ENCODE measurements around the gene XYLT2. TPM values are rescaled to one million over a fixed set of nuclear protein-coding genes. Genes with fewer than 3 reads are reported as not detected.

The XYLT2 gene
- total RNA-seq, 2 donors from 2014 or later, result 18.1 to 21.9 TPM

DNA sequence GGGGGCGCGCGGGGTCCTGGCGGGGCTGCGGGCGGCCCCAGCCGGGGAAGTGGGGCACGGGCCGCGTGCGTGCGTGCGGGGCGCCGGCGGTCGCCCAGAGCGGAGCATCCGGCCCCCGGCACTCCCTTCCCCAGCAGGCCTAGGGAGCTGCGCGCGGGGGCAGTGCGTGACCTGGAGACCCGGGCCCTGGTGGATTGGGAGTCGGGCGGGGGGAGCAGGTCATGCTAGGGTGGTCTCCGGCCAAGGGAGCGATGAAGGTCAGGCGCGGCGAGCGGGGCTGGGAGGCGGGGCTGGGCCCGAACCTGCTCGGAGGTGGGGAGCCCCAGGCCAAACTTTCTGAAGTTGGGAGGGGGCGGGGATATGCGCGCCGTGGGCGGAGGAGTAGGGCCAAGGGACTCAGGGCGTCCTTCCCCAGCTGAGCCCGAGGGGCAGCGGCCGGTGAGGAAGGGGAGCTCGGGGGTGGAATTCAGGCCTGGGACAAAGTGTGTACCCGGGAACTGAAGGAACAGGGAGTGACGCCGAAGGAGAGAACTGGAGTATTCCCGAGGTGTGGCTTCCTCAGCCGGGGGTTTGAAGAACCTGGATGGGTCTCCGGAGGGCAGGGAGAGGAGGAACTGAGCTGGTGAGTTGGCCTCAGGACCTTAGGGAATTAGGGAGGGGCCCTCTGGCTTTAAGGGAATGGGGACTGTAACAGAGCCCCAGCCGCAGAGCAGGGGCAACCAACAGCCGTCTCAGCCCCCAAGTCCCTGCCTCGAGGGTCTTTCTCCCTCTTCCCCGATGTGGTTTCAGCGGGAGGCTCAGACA, 589 bp downstream of the XYLT2 start:
- intact Hi-C loops (cut with DNase I), result no loop called here
- peak; percentile 83 for DNase-seq (ENCODE audit: low spot score)

DNA sequence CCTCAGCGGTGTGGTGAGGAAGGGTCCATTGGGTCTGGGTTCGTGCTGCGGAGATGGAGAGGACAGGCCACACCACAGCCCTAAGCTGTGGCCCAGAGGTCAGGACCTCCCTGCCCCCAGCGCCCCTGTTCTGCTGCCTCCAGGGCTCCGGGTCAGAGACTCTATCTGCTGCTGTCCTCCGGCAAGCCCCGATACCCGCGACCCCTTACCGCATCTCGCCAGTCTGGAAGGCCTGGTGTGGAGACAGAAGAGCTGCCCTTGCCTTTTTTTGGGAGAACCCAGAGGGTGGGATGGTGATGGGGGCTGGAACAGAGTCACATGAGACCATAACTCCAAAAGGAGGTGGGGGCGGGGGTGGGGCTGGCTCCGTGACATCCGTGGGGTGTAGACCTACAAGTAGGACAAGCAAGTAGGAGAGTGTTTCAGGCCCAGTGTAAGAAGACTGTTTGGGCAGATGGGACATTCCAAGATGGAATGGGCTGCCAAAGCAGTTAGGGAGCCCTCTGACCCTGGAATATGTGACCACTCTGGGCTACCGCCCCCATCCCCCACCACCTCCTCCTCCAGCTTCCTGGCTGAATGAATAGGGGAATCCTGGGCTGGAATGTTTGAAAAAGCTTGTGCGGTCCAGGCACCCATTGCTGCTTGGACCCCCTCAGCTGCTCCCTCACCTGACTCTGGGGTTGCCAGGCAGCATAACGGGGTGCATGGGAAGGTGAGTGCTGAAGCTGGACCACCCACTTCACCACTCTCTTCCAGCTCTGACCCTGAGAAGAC, 1.4 kb downstream of the XYLT2 start:
- peak; percentile 81 for DNase-seq (ENCODE audit: low spot score)
- intact Hi-C loops (cut with DNase I), result no loop called here

GRCh38 chr17:50347894-50348291, 2.0 kb downstream of the XYLT2 start:
- intact Hi-C loops (cut with DNase I), result no loop called here

DNA sequence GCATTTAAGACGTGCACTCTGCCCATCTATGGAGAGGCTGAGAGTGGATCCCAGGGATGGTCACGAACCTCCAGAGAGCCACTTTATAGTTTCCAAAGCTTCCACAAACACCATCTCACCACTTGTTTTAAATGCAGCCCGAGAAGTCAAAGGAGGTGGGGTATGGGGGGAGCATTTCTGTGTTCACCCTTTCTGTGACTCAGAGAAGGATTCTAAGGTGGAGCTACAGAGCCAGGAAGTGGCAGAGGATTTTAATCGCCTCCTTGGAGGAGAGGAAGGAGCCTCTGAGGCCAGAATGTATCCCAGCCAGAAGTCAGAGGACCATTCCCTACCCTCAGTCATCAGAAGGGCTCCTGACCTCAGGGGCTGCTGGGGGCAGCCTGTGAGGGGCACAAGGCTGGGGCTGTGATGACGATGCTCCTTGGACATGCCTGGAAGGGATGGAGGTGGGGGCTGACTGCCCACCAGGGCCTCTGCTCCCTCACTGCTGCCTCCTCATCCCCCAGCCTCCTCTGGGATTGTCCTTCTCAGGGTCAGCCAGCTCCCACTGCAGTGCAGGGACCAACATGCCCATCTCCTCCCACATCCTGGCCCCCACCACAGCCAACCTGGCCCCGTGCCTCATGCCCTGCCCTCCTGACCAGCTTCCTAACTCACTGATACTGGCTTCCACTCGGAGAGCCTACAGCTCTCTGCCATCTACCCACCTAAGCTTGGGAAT, 2.8 kb downstream of the XYLT2 start:
- intact Hi-C loops (cut with DNase I), result no loop called here
- DNase-seq (ENCODE audit: low spot score), result peak; percentile 13

More at GRCh38 chr17:50347894-50348291, 2.0 kb downstream of the XYLT2 start:
- DNase-seq (ENCODE audit: low spot score), result no peak

- DNase-seq (ENCODE audit: low spot score), result no peak
These were observed 3.3 kb downstream of the XYLT2 start for GRCh38 chr17:50349243-50349600.

GRCh38 chr17:50350733-50351132, 4.8 kb downstream of the XYLT2 start:
- intact Hi-C loops (cut with DNase I), result no loop called here

More at GRCh38 chr17:50349243-50349600, 3.3 kb downstream of the XYLT2 start:
- intact Hi-C loops (cut with DNase I), result no loop called here

DNA sequence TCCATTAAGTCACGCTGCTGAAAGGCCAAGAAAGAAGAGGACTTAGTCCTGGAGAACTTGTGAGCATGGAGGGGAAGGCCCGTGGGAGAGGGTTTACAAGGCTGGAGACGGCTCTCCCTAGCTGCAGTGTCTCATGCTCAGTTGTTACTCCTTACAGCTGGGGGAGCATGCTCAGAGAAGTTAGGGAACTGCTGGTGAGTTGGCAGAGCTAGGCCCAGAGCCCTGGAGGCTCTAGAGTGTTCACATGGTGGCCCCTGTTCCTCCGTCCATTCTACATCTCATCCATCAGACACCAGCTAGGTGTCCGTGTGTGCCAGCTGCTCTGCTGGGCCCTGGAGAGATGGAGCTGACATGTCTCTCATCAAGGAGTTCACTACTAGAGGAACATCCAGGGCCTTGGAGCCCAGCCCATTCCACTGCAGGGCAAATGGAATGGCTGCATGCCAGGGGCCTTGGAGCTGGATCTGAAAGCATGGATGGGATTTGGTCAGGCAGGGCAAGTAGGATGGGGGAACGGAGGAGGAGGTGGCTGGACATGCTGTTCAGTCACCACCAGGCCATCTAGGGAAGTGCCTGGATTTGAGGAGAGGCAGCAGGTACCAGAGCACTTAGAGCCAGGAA, 6.3 kb downstream of the XYLT2 start:
- intact Hi-C loops (cut with DNase I), result no loop called here
- no peak for DNase-seq (ENCODE audit: low spot score)

More at GRCh38 chr17:50350733-50351132, 4.8 kb downstream of the XYLT2 start:
- no peak for DNase-seq (ENCODE audit: low spot score)

DNA sequence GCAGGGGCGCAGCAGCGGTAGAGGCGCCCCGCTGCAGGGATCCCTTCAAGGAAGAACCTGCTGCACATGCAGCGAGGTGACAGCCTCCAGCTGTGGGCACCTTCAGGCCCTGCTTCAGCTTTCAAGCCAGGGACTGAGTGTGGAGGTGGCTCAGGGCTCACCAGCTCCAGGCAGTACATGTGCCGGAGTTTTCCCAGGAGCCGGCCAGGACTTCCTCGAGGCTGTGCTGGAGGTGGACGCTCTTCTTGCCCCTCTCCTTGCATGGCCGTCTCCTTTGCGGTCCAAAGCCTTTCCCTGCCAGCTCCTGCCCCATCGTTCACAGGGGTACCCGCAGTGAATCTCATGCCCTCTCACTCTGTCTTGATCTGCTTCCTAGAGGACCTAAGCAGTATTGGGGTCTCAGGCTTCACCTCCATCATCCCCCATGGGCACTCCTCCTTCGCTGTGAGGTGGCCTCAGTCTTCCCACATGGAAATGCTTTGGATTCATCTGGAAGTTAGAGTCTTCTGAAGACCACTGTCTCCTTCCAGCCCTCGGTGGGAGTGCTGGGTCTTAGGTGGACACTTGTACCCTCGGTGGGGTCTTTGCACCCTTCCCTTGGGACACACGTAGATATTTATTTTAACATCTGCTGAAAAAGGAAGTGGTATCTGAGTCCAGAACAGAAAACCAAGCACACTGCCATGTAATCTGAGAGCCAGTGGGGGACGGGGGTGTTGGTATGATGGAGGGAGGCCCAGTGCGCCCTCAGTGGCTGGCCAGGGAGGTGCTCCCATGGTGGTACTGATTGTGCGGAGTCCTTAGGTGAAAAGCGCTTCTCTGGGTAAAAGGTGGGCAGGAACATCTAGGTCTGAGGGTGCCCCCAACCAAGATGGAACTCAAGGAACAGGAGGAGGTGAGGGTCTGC, 7.0 kb downstream of the XYLT2 start:
- intact Hi-C loops (cut with DNase I), result no loop called here
- no peak for DNase-seq (ENCODE audit: low spot score)

DNA sequence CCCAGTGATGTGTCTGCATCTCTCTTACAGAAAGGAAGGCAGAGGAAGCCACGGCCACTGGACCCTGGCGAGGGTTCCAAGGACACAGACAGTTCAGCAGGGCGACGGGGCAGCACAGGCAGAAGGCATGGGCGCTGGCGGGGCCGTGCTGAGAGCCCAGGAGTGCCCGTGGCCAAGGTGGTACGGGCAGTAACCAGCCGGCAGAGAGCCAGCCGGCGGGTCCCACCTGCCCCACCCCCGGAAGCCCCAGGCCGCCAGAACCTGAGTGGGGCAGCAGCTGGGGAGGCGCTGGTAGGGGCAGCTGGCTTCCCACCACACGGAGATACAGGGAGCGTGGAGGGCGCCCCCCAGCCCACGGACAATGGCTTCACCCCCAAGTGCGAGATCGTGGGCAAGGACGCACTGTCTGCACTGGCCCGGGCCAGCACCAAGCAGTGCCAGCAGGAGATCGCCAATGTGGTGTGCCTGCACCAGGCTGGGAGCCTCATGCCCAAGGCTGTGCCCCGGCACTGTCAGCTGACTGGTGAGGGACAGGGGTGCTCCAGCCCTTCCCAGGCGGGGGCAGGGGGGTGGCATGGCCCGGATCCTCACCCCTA, 7.8 kb downstream of the XYLT2 start:
- intact Hi-C loops (cut with DNase I), result no loop called here
- DNase-seq (ENCODE audit: low spot score), result peak; percentile 78

GRCh38 chr17:50354198-50354597, 8.3 kb downstream of the XYLT2 start:
- intact Hi-C loops (cut with DNase I), result no loop called here
- DNase-seq (ENCODE audit: low spot score), result peak; percentile 76

- intact Hi-C loops (cut with DNase I), result no loop called here
- no peak for DNase-seq (ENCODE audit: low spot score)
These were observed 8.8 kb downstream of the XYLT2 start for GRCh38 chr17:50354776-50355175.

DNA sequence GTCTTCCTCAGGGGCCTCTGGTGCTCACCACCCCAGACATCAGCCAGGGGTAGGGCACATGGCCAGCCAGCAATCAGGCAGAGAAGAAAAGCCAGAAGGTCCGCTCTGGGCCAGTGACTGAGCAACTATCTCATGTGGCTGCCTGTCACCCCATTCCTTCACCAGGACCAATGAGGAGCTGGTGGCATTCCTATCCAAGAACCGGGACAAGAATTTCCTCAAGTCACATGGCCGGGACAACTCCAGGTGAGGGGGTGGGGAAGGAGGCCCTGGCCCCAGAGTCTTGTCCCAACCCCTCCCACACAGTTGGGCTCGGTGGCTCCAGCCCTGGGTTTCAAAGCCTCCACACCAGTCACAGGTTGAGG, 9.4 kb downstream of the XYLT2 start:
- no peak for DNase-seq (ENCODE audit: low spot score)
- intact Hi-C loops (cut with DNase I), result no loop called here

- intact Hi-C loops (cut with DNase I), result no loop called here
- DNase-seq (ENCODE audit: low spot score), result peak; percentile 72
These were observed 9.9 kb downstream of the XYLT2 start for GRCh38 chr17:50355701-50356341.

DNA sequence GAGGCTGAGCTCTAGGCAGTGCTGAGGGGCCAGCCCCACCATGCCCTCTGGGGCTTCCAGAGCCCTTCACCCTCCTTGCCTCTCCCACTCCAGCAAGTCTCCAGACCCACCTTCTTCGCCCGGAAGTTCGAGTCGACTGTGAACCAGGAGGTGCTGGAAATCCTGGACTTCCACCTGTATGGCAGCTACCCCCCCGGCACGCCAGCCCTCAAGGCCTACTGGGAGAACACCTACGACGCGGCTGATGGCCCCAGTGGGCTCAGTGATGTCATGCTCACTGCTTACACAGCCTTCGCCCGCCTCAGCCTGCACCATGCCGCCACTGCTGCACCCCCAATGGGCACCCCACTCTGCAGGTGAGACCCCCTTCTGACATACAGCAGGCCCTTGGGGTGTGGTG, 10.5 kb downstream of the XYLT2 start:
- intact Hi-C loops (cut with DNase I), result no loop called here
- peak; percentile 62 for DNase-seq (ENCODE audit: low spot score)

GRCh38 chr17:50356892-50357510, 11.1 kb downstream of the XYLT2 start:
- peak; percentile 61 for DNase-seq (ENCODE audit: low spot score)
- intact Hi-C loops (cut with DNase I), result no loop called here

- intact Hi-C loops (cut with DNase I), result no loop called here
- DNase-seq (ENCODE audit: low spot score), result no peak
These were observed 12.3 kb downstream of the XYLT2 start for GRCh38 chr17:50358177-50358576.

- intact Hi-C loops (cut with DNase I), result no loop called here
- no peak for DNase-seq (ENCODE audit: low spot score)
These were observed 13.2 kb downstream of the XYLT2 start for GRCh38 chr17:50359005-50359699.

Data from posterior vena cava (tissue), 2 donors.